HG03442 (cell line): ENCODE data around the gene CAMKK2.
A peak's percentile ranks its signal among the peaks of the same experiment; 100 is the strongest.
"Not testable (repeated sequence)": the region's sequence is repeated elsewhere in the genome, so short reads cannot be mapped to it uniquely, and the experiment has no call there.

Source experiments
- ATAC-seq: cut with Tn5 transposase; IDR thresholded peaks from one replicate; pipeline ENCODE4 v1.9.1; 2021; ENCODE audit warnings: mild to moderate bottlenecking, moderate library complexity; ENCODE audit not compliant: unreplicated experiment

Gene CAMKK2

DNA sequence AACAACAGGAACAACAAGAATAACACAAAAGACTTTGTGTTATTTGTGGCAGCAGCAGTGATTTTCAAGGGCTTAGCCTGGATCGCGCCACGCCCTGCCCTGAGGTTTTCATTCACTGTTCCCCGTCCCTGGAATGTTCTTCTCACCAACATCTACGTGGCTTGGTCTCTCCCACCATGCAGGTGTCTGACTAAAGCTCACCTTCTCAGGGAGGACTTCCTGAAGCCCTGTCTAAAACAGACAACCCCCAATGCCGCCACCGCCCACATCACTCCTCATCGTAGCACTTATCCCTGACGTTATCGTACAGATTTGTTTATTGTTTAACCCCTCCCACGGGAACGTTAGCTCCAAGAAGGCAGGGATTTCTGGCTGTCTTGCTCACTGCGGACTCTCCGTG, 46.1 kb downstream of the CAMKK2 start:
- ATAC-seq: no peak

DNA sequence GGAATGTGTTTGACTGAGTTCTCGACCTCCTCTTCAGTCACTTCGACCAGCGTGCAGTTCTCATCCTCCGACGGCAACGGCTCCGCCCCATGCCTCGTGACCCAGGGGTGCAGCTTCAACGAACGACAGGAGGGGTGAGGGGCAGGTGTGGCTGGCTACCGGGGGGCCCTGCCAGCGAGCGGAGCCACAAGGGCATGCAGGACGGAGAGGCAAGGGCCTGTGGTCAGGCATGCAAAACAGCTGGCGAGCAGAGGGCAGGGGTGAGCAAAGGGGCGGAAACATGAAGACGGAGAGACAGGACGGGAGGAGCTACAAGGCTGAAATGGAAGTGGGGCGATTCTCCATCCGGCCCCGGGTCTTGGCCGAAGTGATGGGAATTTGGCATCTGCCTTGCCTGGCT, 47.9 kb downstream of the CAMKK2 start:
- peak; percentile 67 for ATAC-seq

DNA sequence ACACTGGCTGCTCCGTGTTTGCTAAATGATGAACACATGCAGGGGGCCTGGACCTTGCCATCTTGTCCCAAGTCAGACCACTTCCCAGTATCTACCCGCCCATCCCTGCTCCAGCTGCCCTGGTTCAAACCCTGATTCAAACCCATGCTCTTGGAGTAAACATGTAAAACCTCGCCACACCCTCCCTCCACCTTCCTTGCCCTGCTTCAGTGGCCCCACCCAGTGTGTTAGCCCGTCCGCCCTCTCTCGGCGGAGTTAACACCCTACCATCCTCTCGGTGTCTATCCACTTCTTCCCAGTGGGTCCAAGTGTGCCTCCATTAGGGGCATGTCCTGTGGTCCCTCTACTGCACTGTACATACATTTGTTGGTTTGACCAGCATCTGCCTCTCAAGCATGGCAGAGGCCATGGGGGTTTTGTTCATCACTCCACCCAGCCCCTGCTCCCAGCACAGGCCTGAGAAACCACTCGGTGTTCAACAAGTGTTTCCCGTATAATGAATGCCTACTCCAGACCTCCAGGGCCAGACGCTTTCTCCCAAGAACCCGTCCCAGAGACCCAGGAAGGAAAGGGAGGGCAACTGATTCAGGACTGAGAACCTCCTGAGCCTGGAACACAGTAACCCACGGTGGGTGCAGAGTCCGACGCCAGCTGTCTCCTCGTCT, 49.5 kb downstream of the CAMKK2 start:
- no peak for ATAC-seq

DNA sequence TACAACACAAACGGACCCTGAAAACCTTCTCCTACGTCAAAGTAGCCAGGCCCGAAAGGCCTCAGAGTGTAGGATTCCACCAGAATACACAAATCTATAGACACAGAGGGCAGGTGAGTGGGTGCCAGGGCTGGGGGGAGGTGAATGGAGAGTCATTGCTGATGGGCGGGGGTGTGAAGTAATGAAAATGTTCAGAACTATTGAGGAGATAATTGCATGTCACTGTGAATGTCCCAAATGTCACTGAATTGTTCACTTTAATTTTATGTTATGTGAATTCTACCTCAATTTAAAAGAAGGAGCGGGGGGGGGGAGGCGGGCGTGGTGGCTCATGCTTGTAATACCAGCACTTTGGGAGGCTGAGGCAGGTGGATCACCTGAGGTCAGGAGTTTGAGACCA, 50.6 kb downstream of the CAMKK2 start:
- no peak for ATAC-seq

DNA sequence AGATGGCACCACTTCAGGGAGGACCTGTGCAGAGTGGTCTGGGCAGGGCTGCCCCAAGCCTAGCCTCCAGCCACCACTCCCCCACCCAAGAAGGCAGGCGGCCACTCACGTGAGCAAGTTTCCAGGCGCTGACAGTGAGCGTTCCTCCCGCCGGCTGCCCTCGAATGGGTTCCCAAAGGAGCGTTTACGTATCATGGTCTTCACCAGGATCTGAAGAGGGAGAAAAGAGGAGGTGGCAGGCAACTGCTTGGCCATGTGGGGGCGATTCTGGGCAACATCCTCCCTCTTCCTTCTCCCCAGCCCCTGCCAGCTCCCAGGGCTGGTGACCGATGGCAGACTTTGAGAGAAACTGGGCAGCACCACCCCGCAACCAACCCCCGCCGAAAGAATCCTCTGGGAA, 51.5 kb downstream of the CAMKK2 start:
- ATAC-seq: no peak

DNA sequence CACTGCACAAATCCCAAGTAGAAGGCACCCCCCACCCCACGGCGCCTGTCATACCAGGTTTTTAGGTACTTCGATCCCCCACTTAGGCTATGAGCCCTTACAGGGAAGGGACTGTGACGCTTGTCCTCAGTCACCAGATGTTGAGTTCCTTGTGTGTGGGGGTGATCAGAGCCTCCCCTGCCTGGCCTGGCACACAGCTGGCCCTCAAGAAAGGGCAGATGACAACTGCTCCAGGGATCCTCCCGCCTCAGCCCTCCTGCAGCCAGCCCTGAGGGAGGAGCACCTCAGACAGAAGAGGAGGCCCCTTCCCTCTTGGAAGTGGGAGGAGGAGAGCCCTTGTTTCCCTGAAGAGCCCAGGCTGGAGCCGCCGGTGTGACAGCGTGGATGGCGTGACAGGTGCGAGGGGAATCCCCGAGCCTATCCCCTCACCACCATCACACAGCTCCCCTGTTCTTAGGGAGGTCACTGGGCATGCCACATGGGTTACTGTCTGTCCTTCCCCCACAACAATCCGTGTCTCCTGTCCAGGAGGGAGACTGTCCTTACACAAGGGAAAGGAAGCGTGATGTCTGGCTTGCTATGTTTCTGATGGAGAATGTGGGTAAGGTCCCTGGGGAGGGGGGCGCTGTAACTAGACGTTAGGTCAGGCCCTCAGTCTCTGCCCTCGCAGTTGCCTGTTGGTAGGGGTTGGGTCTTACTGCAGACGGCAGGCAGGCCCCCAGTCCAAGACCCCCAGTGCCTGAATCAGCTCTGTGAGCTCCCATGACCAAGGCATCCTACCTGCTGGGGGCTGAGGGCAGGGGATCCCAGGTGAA, 55.1 kb downstream of the CAMKK2 start:
- ATAC-seq: no peak

DNA sequence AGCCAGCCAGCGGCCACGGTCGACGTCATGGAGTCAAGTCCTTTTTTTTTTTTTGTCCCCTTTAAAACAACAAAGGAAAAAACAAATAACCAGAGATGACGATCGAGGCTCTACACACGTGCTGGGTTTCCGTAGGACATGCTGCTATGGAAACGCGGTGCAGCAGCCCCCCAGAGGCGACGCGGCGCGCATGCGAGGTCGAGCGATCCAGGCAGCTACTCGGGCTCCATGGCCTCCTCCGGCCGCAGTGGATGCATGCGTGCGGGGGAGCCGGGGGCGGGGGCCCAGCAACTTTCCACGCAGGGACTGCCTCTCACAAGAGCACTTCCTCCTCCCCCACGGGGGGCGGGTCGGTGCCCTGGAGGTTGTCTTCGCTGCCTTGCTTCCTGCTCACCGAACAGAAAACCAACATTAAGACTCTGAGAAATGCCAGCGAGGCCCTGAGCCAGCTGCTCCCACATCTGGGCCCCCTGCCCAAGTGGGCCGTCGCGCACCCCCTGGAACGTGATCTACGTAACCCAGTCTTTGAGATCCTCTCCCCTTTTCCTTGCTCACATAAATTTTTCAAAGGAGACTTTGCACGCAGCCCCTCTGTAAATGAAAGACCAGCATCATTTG, 55.9 kb downstream of the CAMKK2 start:
- no peak for ATAC-seq

DNA sequence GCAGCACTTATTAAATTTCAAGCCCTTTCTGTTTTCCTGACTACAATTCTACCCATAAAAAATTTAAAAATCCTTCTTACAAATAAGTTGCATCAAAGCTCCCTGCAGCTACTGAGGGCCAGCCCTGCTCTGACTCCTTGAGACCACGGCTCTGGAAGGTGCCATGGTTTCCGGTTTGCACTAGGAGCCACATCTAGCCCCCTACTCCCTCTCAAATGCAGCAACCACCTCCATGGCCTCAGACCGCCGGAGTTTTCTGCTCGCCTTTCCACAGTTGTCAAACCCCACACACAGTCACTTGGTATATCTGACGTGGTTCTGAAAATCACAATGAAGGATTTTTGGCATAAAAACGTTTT, 56.5 kb downstream of the CAMKK2 start:
- no peak for ATAC-seq

DNA sequence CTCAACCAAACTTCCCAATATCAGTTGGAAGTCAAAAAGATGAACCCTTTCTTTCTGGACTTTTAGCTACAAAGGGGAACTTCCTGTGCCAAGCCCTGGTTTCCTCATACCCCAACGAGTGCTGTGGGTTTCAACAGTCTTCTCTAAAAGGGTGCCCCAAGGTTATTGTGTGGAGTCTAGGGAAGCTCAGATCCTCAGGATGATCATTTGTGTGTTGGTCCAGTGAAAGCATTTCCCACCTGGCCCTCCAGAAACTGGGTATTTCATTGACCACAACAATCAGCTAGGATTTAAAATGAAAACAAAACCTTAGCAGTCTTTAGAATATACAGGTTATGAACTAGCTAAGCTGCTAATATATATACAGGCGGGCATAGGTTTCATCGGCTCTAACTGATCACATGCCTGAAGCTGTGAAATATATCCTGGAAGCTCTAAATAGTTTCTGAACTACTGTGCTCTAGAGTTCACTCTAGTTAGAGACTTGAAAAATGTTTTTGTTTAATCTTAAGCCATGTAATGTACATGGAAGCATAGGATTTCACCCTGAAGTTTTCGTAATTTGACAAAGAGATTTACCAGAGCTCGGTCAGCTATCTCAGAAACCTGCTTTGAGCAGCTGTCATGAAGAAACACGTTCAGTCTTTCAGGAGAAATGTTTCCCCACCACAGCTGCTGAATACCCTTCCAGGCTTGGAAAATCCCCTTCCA, 57.0 kb downstream of the CAMKK2 start:
- ATAC-seq: no peak

DNA sequence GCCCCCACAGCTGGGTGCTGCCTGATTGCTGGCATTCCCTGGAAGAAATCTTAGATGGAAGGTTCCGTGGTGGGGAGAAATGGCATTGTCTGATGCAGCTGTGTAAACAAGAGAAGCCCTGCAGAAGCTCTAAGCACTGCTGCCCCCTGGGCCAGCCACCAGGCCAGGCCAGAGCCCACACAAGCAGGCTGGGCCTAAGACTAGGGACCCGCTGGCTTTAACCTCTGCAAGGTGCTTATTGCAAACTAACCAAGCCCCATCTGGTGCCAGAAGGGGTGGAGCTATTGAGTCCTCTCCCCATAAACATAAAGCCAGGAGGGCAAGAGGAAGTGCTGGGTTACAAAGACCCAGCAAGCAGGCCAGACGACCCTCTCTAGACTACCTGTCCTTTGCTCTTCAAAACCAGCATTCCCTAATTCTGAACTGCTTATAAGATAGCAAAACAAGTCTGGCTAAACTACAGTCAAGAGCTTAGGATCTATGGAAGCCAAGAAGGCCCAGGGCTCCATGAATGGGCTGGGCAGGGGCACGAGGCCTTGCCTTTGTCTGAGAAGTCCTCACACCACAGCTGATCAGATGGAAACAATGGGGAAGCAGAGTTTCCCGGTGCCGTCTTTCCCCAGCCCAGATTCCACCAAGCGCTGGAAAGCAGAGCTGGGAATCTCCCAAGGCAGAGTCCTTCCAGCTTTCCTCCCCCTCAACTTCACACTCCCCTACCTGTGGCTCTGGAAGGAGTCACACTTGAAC, 57.7 kb downstream of the CAMKK2 start:
- ATAC-seq: no peak

DNA sequence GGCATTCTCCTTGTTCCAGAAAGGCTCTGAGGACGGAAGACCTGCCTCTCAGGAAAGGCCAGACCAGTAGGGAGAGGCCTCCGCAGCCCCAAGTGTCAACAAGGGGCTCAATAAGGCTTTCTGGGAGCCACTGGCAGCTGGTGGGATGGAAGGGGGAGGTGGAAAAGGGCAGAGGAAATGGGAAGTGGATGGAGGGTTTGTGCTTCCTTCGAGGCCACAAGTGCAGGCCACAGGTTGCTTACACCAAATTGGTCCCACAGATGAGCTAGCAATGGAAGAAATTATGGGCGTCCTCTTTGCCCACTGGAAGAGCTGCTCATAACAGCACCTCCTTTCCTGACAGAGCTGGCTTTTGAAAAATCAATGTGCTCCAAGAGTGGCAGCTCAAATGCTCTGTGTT, 58.4 kb downstream of the CAMKK2 start:
- ATAC-seq: no peak

DNA sequence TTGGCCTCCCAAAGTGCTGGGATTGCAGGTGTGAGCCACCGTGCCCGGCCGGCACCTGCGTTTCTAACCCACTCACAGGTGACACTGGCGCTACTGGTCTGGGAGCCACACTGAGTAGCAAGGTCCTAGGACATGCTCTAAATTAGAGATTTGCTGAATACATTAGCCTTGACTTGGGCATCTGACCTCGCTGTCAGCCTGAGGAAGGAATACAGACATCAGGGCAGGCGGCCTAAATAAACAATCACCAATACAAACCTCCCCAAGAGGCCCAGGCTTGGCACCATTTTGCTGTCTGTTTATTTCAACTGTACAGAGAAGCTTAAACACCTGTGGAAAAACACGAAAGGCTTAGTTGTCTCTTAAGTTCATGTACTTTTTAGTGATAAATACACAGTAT, 59.1 kb downstream of the CAMKK2 start:
- ATAC-seq: no peak

DNA sequence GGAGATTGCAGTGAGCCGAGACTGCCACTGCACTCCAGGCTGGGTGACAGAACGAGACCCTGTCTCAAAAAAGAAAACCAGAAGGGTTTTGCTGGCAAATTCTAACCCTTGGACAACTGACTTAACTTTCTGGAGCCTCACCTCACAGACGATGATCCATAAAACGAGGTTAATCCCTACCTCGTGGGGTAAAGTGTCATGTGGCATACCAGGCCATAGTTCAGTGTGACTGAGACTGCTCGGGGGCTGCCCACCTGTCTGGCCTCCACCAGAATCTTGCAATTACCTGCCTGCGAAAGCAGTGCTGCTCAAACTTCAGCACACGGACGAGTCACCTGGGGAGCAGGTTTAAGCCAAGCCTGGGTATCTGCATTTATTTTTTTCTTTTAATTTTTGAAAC, 59.7 kb downstream of the CAMKK2 start:
- ATAC-seq: no peak

DNA sequence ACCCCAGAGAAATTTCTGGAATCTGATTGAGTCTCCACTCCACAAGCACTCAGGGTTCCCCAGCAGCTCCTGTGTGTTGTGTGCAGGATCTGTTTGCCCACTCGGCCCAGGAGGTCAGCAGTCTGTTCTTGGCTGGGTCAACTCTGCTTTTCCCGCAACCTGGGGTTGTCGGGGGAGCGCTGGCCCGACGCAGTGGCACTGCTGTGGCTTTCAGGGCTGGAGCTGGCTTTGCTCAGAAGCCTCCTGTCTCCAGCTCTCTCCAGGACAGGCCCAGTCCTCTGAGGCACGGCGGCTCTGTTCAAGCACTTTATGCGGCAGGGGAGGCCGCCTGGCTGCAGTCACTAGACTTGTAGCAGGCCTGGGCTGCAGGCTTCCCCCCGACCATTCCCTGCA, 62.9 kb downstream of the CAMKK2 start:
- ATAC-seq: no peak

DNA sequence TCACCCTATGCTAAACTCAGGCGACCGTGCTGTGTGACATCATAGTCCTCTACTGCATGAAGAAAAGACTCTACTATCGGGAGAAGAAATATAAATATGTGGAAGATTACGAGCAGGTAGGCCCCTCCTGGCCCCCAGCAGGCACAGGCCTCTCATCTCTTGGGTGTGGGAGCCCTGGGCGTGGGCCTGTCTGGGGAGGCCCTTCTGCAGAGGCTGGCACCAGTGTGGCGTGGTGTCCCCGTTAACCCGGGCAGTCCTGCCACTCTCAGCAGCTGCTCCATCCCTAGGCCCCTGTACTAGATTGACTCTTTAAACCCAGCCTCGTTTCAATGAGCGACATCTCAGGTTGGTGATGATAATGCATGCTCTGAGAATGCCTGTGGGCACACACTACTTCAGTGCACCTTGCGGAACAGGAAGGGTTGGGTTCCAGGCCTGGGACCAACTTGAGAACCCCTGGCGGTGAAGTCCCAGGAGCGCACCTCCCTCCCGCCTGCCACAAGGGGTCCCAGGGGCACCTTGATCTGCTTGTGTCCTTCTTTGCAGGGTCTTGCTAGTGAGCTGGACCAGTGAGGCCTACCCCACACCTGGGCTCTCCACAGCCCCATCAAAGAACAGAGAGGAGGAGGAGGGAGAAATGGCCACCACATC, 63.4 kb downstream of the CAMKK2 start:
- ATAC-seq: no peak

DNA sequence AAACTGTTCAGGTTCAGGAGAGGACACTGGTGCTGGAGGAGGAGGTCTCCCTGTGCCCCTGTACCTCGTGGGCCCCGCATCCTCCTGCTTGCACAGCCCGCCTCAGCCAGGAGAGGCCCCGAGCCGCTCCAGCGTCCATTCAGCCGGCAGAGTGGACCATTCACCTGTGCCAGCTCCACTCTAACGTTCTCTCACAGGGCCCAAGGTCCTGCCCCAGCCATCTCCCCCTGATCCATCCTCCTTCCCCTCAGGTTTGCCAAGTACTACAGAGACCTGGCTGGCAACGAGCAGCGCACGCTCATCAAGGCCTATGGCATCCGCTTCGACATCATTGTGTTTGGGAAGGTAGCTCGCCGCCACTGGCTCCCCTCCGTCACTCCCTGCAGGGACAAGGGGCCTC, 64.3 kb downstream of the CAMKK2 start:
- no peak for ATAC-seq

DNA sequence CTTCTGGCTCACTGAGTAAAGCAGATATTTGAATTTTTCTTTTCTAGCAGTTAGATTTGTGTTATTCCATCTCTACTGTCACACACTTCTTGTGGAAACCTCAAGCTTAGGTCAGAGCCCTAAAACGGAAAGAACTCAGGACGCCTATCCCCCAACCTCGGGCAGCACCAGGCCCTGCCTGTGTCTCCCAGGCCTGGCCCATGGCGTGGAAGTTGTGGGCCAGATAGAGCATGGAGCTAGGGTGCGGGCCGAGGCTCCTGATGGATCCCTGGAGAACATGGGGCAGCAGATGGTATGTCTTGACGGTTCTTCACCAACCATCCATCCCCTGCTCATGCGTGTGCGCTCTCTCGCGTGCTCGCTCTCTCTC, 66.0 kb downstream of the CAMKK2 start:
- no peak for ATAC-seq

DNA sequence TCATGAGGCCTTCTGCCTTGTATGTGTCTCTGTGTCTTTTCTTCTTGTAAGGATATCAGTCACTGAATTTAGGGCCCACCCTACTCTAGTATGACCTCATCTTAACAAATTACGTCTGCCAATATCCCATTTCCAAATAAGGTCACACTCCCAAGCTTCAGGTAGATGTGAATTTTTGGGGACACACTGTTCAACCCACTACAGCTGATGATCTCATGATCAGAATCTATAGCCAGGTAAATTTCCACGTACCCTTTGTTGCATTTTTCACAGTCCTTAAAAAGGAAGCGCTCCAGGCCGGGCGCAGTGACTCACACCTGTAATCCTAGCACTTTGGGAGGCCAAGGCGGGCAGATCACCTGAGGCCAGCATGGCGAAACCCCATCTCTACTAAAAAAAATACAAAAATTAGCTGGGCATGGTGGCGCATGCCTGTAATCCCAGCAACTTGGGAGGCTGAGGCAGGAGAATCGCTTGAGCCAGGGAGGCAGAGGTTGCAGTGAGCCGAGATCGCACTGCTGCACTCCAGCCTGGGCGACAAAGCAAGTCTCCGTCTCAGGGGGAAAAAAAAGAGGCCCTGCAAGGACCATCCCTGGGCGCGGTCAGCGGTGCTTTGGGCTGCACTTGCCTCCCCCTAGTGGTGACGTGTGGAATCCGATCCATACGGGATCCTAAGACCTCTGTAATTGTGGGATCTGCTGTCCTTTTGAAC, 66.5 kb downstream of the CAMKK2 start:
- not testable (repeated sequence) for ATAC-seq

DNA sequence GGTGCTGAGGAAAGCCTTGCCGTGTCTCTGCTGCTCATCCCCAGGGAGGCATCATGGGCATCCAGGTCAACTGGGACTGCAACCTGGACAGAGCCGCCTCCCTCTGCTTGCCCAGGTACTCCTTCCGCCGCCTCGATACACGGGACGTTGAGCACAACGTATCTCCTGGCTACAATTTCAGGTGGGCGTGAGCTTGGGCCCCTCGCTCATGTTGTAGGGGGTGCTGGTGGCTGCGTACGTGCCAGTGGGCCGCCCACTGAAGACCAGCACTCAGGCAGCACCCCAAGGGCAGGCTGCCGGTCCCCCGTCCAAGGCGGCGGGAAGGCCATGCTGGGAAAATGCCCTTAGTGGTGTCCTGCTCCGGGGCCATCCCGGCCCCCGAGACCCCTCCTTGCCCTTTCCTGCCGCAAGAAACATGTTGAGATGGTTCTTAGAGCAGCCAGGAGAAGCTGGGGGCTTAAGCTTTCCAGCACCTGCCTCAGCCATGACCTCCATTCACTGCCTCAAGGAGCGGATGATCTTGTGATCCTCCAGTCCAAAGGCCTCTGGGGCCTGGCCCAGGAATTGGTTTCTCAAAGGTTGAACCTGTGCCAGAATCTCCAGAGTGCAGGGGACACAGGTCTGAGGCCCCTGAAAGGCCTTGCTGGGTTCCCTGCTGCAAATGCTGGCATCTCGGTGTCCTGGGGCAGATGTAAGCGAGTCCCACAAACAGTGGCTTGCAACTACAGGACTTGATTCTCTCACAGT, 67.4 kb downstream of the CAMKK2 start:
- ATAC-seq: no peak
